Trophoblast cell (in vitro differentiated cells and primary cell): ENCODE measurements around the gene DNAH2.

Source experiments
- DNase-seq, 2 donors: peaks; one replicate each; pipeline ENCODE4 v3.0.0-alpha.2; 2016
- H2AFZ ChIP-seq: 2 replicates; pipeline ENCODE4 v1.6.1; 2013; ENCODE audit warnings: low read length, moderate library complexity, mild to moderate bottlenecking; ENCODE audit not compliant: insufficient read depth, poor library complexity
- H2AK5ac ChIP-seq: 2 replicates; pipeline ENCODE4 v1.6.1; 2013; ENCODE audit warnings: mild to moderate bottlenecking, low read length
- H2BK120ac ChIP-seq: 2 replicates; pipeline ENCODE4 v1.6.1; 2013; ENCODE audit warnings: low read length, mild to moderate bottlenecking, moderate library complexity; ENCODE audit not compliant: insufficient read depth, poor library complexity
- H2BK12ac ChIP-seq: 2 replicates; pipeline ENCODE4 v1.6.1; 2013; ENCODE audit warnings: mild to moderate bottlenecking, low read length, moderate library complexity
- H2BK5ac ChIP-seq: 2 replicates; pipeline ENCODE4 v1.6.1; 2013; ENCODE audit warnings: low read length, low read depth, moderate library complexity, mild to moderate bottlenecking; ENCODE audit not compliant: poor library complexity
- H3K14ac ChIP-seq: 2 replicates; pipeline ENCODE4 v1.6.1; 2013; ENCODE audit warnings: mild to moderate bottlenecking, low read length
- H3K18ac ChIP-seq: 2 replicates; pipeline ENCODE4 v1.6.1; 2013; ENCODE audit warnings: mild to moderate bottlenecking, low read length
- H3K23ac ChIP-seq: 2 replicates; pipeline ENCODE4 v1.6.1; 2013; ENCODE audit warnings: low read length
- H3K27ac ChIP-seq: 2 replicates; pipeline ENCODE4 v1.5.1; 2013; ENCODE audit warnings: low read depth, mild to moderate bottlenecking, inconsistent platforms, low read length, moderate library complexity
- H3K27me3 ChIP-seq: 2 replicates; pipeline ENCODE4 v1.6.1; 2013; ENCODE audit warnings: inconsistent platforms, mild to moderate bottlenecking, low read length, moderate library complexity; ENCODE audit not compliant: insufficient read depth
- H3K36me3 ChIP-seq, 2 experiments: 1 replicate in 1 of 2; 2 replicates in 1 of 2; pipeline ENCODE4 v1.6.1; 2013; ENCODE audit warnings: low read length in 2 of 2, mild to moderate bottlenecking in 2 of 2, moderate library complexity in 1 of 2; ENCODE audit not compliant: insufficient read depth in 2 of 2, control insufficient read depth in 1 of 2
- H3K4ac ChIP-seq: 2 replicates; pipeline ENCODE4 v1.6.1; 2013; ENCODE audit warnings: low read depth, mild to moderate bottlenecking, low read length, moderate library complexity
- H3K4me1 ChIP-seq, 2 experiments: 1 replicate in 1 of 2; 2 replicates in 1 of 2; pipeline ENCODE4 v1.6.1; 2013; ENCODE audit warnings: low read length in 2 of 2, mild to moderate bottlenecking in 2 of 2, moderate library complexity in 1 of 2; ENCODE audit not compliant: insufficient read depth in 2 of 2, control insufficient read depth in 1 of 2
- H3K4me2 ChIP-seq: 2 replicates; pipeline ENCODE4 v1.6.1; 2013; ENCODE audit warnings: inconsistent platforms, mild to moderate bottlenecking, low read length, moderate library complexity
- H3K4me3 ChIP-seq: 2 replicates; pipeline ENCODE4 v1.5.1; 2013; ENCODE audit warnings: mild to moderate bottlenecking, low read depth, low read length, inconsistent platforms
- H3K79me1 ChIP-seq: one replicate; pipeline ENCODE4 v1.6.1; 2013; ENCODE audit warnings: low read length
- H3K79me2 ChIP-seq: 2 replicates; pipeline ENCODE4 v1.6.1; 2013; ENCODE audit warnings: low read length, mild to moderate bottlenecking; ENCODE audit not compliant: control insufficient read depth, insufficient read depth, poor library complexity
- H3K9ac ChIP-seq: 2 replicates; pipeline ENCODE4 v1.6.1; 2013; ENCODE audit warnings: mild to moderate bottlenecking, low read length
- H3K9me3 ChIP-seq: 2 replicates; pipeline ENCODE4 v1.6.1; 2013; ENCODE audit warnings: low read depth, mild to moderate bottlenecking, control low read depth, inconsistent platforms, low read length; ENCODE audit not compliant: insufficient read depth
- H4K12ac ChIP-seq: 2 replicates; pipeline ENCODE4 v1.6.1; 2013; ENCODE audit warnings: low read depth, mild to moderate bottlenecking, low read length, moderate library complexity
- H4K8ac ChIP-seq: 2 replicates; pipeline ENCODE4 v1.6.1; 2013; ENCODE audit warnings: low read depth, mild to moderate bottlenecking, low read length, moderate library complexity
- H4K91ac ChIP-seq: one replicate; pipeline ENCODE4 v1.6.1; 2013; ENCODE audit warnings: low read depth, mild to moderate bottlenecking, low read length, moderate library complexity
- WGBS: extraction: QIAGEN DNeasy Blood & Tissue Kit; methylation state at CpG from one replicate; pipeline ENCODE4 v1.1.7; 2013; ENCODE audit warnings: missing lambda C conversion rate; ENCODE audit not compliant: insufficient read length, insufficient coverage; ENCODE audit errors: extremely low coverage; 5-methylcytosine and 5-hydroxymethylcytosine counted together

DNAH2 gene

GRCh38 chr17:7767405-7768021 is 50.0 kb downstream of the DNAH2 start:
- no peak overlapping the region for H3K4ac ChIP-seq
- no peaks in the 10 kb centered on the region for H3K27me3 ChIP-seq
- no peak overlapping the region for H3K4me2 ChIP-seq
- no peak overlapping the region for H3K27ac ChIP-seq
- no peak overlapping the region for H2AK5ac ChIP-seq
- H3K9me3 ChIP-seq, result peaks cover 3% of the 10 kb centered on the region
- H4K12ac ChIP-seq, result no peak overlapping the region
- H3K79me1 ChIP-seq, result no peaks in the 10 kb centered on the region
- no peak overlapping the region for H4K91ac ChIP-seq
- no CpG with 5 or more reads among the region's 17 CpGs for WGBS
- H2BK120ac ChIP-seq, result no peak overlapping the region
- no peak overlapping the region for H2AFZ ChIP-seq
- no peak overlapping the region for H4K8ac ChIP-seq
- no peak for DNase-seq
- H3K9ac ChIP-seq, result no peak overlapping the region
- no peak overlapping the region for H2BK12ac ChIP-seq
- no peak overlapping the region for H3K23ac ChIP-seq
- H3K4me1 ChIP-seq, result no peaks in the 10 kb centered on the region
- H2BK5ac ChIP-seq, result no peak overlapping the region
- no peaks in the 10 kb centered on the region for H3K79me2 ChIP-seq
- H3K18ac ChIP-seq, result no peak overlapping the region
- no peak overlapping the region for H3K4me3 ChIP-seq
- H3K14ac ChIP-seq, result no peak overlapping the region
- no peaks in the 10 kb centered on the region for H3K36me3 ChIP-seq

DNA sequence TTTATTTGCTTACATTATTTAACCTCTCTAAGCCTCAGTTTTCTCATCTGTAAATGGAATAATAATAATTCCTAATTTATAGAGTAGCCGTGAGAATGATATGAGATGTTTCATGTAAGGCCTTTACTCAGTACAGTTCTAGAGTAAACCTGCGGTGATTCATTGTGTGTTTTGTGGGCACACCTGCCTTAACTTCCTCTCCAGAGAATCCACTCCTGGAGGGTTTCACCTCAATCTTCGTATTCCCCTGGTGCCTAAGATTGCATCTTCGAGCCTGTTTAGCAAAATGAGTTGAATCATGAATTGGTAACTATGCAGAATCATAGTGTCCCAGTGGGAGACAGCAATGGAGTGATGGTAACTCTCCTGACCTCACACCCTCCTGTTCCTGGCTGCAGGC is 52.3 kb downstream of the DNAH2 start:
- Histone ChIP-seq H3K4ac (no peak overlapping the region), H2AK5ac (no peak overlapping the region), H2BK120ac (no peak overlapping the region), H3K14ac (no peak overlapping the region), H3K27ac (no peak overlapping the region), H3K9ac (no peak overlapping the region), H2AFZ (no peak overlapping the region), H2BK5ac (no peak overlapping the region), H4K8ac (no peak overlapping the region), H3K79me1 (no peaks in the 10 kb centered on the region), H4K12ac (no peak overlapping the region), H3K18ac (no peak overlapping the region), H3K36me3 (no peaks in the 10 kb centered on the region), H3K4me1 (peaks cover 0 to 1% of the 10 kb centered on the region in 2 experiments), H2BK12ac (no peak overlapping the region), H3K9me3 (peaks cover 3% of the 10 kb centered on the region), H3K4me2 (no peak overlapping the region), H3K4me3 (no peak overlapping the region), H3K27me3 (no peaks in the 10 kb centered on the region), H4K91ac (no peak overlapping the region), H3K23ac (no peak overlapping the region), H3K79me2 (no peaks in the 10 kb centered on the region)
- WGBS, result no CpG with 5 or more reads among the region's 4 CpGs
- DNase-seq, result no peak

GRCh38 chr17:7774055-7774521 is 56.5 kb downstream of the DNAH2 start:
- WGBS, result no CpG with 5 or more reads among the region's 9 CpGs
- no peaks in the 10 kb centered on the region for H3K79me1 ChIP-seq

GRCh38 chr17:7775051-7775450 is 57.5 kb downstream of the DNAH2 start:
- Histone ChIP-seq H3K79me1 (no peaks in the 10 kb centered on the region), H4K12ac (no peak overlapping the region), H3K4me3 (no peak overlapping the region), H3K4me2 (no peak overlapping the region), H4K8ac (no peak overlapping the region), H3K9ac (no peak overlapping the region), H2BK120ac (no peak overlapping the region), H3K18ac (no peak overlapping the region), H3K9me3 (peaks cover 1% of the 10 kb centered on the region), H3K4ac (no peak overlapping the region), H3K27ac (no peak overlapping the region), H2AK5ac (no peak overlapping the region), H2AFZ (no peak overlapping the region), H3K14ac (no peak overlapping the region), H3K4me1 (peaks cover 0 to 1% of the 10 kb centered on the region in 2 experiments), H2BK5ac (no peak overlapping the region), H3K79me2 (no peaks in the 10 kb centered on the region), H3K36me3 (no peaks in the 10 kb centered on the region), H2BK12ac (no peak overlapping the region), H3K23ac (no peak overlapping the region), H4K91ac (no peak overlapping the region), H3K27me3 (no peaks in the 10 kb centered on the region)
- WGBS, result no CpG with 5 or more reads among the region's 7 CpGs
- no peak for DNase-seq

More at GRCh38 chr17:7774055-7774521, 56.5 kb downstream of the DNAH2 start:
- Histone ChIP-seq H3K9ac (no peak overlapping the region), H2BK12ac (no peak overlapping the region), H2AFZ (no peak overlapping the region), H3K23ac (no peak overlapping the region), H2BK120ac (no peak overlapping the region), H4K91ac (no peak overlapping the region), H3K79me2 (no peaks in the 10 kb centered on the region), H3K27me3 (no peaks in the 10 kb centered on the region), H3K4ac (no peak overlapping the region), H3K14ac (no peak overlapping the region), H4K12ac (no peak overlapping the region), H3K4me3 (no peak overlapping the region), H3K4me1 (peaks cover 0 to 1% of the 10 kb centered on the region in 2 experiments), H3K36me3 (no peaks in the 10 kb centered on the region), H2AK5ac (no peak overlapping the region), H3K18ac (no peak overlapping the region), H3K9me3 (peaks cover 1% of the 10 kb centered on the region), H2BK5ac (no peak overlapping the region), H3K4me2 (no peak overlapping the region), H3K27ac (no peak overlapping the region), H4K8ac (no peak overlapping the region)
- DNase-seq, result peak; percentile 29 to 62
